Osteocyte (in vitro differentiated cells): Measurements from ENCODE around the gene CLRN3. TPM values are rescaled to one million over a fixed set of nuclear protein-coding genes. Genes with fewer than 3 reads are reported as not detected.

Experiments used
- DNase-seq: peaks from one replicate; pipeline ENCODE4 v3.0.0; 2021; ENCODE audit warnings: mixed read lengths; ENCODE audit not compliant: unreplicated experiment; ENCODE audit errors: extremely low spot score
- H3K27ac Mint-ChIP-seq: one replicate; pipeline ENCODE4 v1.8.0; 2021; ENCODE audit warnings: mild to moderate bottlenecking, mixed read lengths; ENCODE audit not compliant: unreplicated experiment
- H3K27me3 Mint-ChIP-seq: one replicate; pipeline ENCODE4 v1.8.0; 2021; ENCODE audit warnings: mixed read lengths; ENCODE audit not compliant: unreplicated experiment
- H3K36me3 Mint-ChIP-seq: one replicate; pipeline ENCODE4 v1.8.0; 2021; ENCODE audit warnings: mixed read lengths; ENCODE audit not compliant: unreplicated experiment
- H3K4me1 Mint-ChIP-seq: one replicate; pipeline ENCODE4 v1.8.0; 2021; ENCODE audit warnings: mixed read lengths; ENCODE audit not compliant: unreplicated experiment
- H3K4me3 Mint-ChIP-seq: one replicate; pipeline ENCODE4 v1.8.0; 2021; ENCODE audit warnings: mild to moderate bottlenecking, moderate library complexity, mixed read lengths; ENCODE audit not compliant: unreplicated experiment
- H3K9me3 Mint-ChIP-seq: one replicate; pipeline ENCODE4 v1.8.0; 2021; ENCODE audit warnings: mixed read lengths; ENCODE audit not compliant: unreplicated experiment
- total RNA-seq: library from RNA; stranded (reverse); gene quantifications from 2 replicates; pipeline ENCODE4 v1.2.1, GENCODE V29; 2021
- TF ChIP-seq, protein P1 (sequence below): fragments of 200-600 bp; sonication (generic); IDR thresholded peaks from 2 replicates; pipeline ENCODE4 v1.5.0; 2021; ENCODE audit warnings: antibody characterized with exemption, mild to moderate bottlenecking, moderate library complexity

The CLRN3 gene
- total RNA-seq, 1 donor from 2014 or later, result not detected

DNA sequence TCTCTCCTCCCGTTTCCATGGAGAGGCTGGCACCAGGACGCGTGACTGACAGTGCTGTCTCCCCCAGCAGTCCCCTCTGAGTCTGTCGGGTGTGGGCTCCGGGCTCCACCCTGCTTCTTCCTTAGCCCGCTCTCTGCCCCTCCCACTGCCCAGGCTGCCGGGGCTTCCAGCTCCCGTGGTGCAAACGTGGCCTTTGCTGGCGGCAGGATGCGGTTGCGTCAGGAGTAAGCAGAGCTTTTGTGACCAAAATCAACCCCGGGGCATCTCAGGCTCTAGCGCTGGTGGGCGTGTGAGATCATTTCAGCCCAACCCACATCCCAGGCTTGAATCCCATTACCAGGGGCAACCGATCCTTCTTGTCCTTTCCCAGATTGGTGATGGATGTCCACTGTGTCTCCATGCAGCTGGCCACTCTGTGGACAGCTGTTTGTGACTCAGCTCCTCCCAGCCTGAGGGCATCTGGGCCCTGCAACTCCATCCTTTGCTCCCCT lies 42.4 kb upstream of the CLRN3 start:
- H3K27me3 Mint-ChIP-seq, result peaks cover 3% of the 10 kb centered on the region
- TF ChIP-seq, protein P1, sequence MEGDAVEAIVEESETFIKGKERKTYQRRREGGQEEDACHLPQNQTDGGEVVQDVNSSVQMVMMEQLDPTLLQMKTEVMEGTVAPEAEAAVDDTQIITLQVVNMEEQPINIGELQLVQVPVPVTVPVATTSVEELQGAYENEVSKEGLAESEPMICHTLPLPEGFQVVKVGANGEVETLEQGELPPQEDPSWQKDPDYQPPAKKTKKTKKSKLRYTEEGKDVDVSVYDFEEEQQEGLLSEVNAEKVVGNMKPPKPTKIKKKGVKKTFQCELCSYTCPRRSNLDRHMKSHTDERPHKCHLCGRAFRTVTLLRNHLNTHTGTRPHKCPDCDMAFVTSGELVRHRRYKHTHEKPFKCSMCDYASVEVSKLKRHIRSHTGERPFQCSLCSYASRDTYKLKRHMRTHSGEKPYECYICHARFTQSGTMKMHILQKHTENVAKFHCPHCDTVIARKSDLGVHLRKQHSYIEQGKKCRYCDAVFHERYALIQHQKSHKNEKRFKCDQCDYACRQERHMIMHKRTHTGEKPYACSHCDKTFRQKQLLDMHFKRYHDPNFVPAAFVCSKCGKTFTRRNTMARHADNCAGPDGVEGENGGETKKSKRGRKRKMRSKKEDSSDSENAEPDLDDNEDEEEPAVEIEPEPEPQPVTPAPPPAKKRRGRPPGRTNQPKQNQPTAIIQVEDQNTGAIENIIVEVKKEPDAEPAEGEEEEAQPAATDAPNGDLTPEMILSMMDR, result no peak
- H3K4me3 Mint-ChIP-seq, result no peak overlapping the region
- DNase-seq, result no peak
- H3K9me3 Mint-ChIP-seq, result no peaks in the 10 kb centered on the region
- no peak overlapping the region for H3K27ac Mint-ChIP-seq
- H3K36me3 Mint-ChIP-seq, result no peaks in the 10 kb centered on the region
- H3K4me1 Mint-ChIP-seq, result no peaks in the 10 kb centered on the region

GRCh38 chr10:127934383-127934782 lies 41.6 kb upstream of the CLRN3 start:
- DNase-seq, result no peak
- TF ChIP-seq, protein P1, result no peak
- no peak overlapping the region for H3K4me3 Mint-ChIP-seq
- H3K27ac Mint-ChIP-seq, result no peak overlapping the region
- no peaks in the 10 kb centered on the region for H3K9me3 Mint-ChIP-seq
- no peaks in the 10 kb centered on the region for H3K36me3 Mint-ChIP-seq
- H3K27me3 Mint-ChIP-seq, result peaks cover 3% of the 10 kb centered on the region
- no peaks in the 10 kb centered on the region for H3K4me1 Mint-ChIP-seq

GRCh38 chr10:127933271-127933670 lies 40.5 kb upstream of the CLRN3 start:
- Mint-ChIP-seq H3K4me3 (no peak overlapping the region), H3K27ac (no peak overlapping the region), H3K4me1 (peaks cover under 1% of the 10 kb centered on the region), H3K36me3 (no peaks in the 10 kb centered on the region), H3K9me3 (no peaks in the 10 kb centered on the region), H3K27me3 (peaks cover 2% of the 10 kb centered on the region)
- TF ChIP-seq, protein P1, result no peak
- no peak for DNase-seq

DNA sequence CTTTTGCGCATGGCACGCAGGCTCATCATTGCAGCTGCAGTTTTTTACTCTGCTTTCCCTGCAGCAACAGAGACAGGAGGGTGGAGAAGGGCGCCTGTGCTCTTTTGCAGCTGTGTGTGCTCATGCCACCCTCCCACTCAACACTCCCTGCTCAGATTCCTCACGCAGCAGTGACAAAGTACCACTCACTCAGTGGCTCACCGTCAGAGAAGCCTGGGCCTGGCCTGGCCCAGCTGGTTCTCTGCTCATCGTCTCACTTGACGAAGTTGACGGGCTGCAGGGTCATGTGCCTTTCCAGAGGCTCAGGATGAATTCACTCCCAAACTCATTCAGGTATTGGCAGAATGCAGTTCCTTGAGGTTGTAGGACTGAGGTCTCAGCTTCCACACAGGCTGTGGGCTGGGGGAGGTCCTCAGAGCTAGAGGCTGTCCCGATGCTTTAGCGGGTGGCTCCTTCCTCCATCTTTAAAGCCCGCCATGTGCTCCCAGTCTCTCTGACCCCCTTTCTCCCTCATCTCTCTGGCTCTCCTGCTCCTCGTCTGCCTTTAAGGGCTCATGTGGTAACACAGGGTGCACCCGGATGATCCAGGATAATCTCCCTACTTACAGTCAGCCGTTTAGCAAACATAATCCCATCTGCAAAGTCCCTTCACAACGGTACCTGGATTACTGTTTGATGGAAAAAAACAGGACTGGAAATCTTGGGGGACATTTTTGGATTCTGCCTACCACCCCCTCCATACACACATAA lies 40.0 kb upstream of the CLRN3 start:
- no peak overlapping the region for H3K4me3 Mint-ChIP-seq
- no peak for DNase-seq
- TF ChIP-seq, protein P1, result no peak
- no peaks in the 10 kb centered on the region for H3K36me3 Mint-ChIP-seq
- no peaks in the 10 kb centered on the region for H3K27me3 Mint-ChIP-seq
- peaks cover 6% of the 10 kb centered on the region for H3K4me1 Mint-ChIP-seq
- no peaks in the 10 kb centered on the region for H3K9me3 Mint-ChIP-seq
- H3K27ac Mint-ChIP-seq, result no peak overlapping the region

GRCh38 chr10:127928021-127928806 lies 35.5 kb upstream of the CLRN3 start:
- DNase-seq, result no peak
- no peak overlapping the region for H3K27ac Mint-ChIP-seq
- no peaks in the 10 kb centered on the region for H3K27me3 Mint-ChIP-seq
- H3K36me3 Mint-ChIP-seq, result no peaks in the 10 kb centered on the region
- TF ChIP-seq, protein P1, result no peak
- no peak overlapping the region for H3K4me3 Mint-ChIP-seq
- peaks cover 7% of the 10 kb centered on the region for H3K4me1 Mint-ChIP-seq
- no peaks in the 10 kb centered on the region for H3K9me3 Mint-ChIP-seq
